Activated B cell treated with CpG ODN at 0.5 μM for 24 hours (primary cell): ENCODE results near the gene C5. TPM values are rescaled to one million over a fixed set of nuclear protein-coding genes. Genes with fewer than 3 reads are reported as not detected.

ENCODE experiments used
- ATAC-seq: fragments of 200-7000 bp; cut with Tn5 transposase; one replicate; pipeline ENCODE4 v1.10.0; 2021; ENCODE audit warnings: low read depth, mild to moderate bottlenecking, moderate library complexity
- CTCF ChIA-PET: fragments of 350-600 bp; sonication (Branson Sonifier 250); formaldehyde crosslinking; loops from one replicate; lab custom pipeline; 2021; ENCODE audit warnings: antibody characterized with exemption; lab: Charles Lee
- POLR2A ChIA-PET: fragments of 350-600 bp; sonication (Branson Sonifier 250); formaldehyde crosslinking; loops from one replicate; lab custom pipeline; 2021; ENCODE audit warnings: antibody characterized with exemption; lab: Charles Lee
- DNase-seq: peaks from one replicate; pipeline ENCODE4 v3.0.0; 2022
- H3K27ac Mint-ChIP-seq: one replicate; pipeline ENCODE4 v1.8.0; 2020; ENCODE audit warnings: mixed read lengths
- H3K27me3 Mint-ChIP-seq: one replicate; pipeline ENCODE4 v1.8.0; 2021; ENCODE audit warnings: mixed read lengths
- H3K36me3 Mint-ChIP-seq: one replicate; pipeline ENCODE4 v1.8.0; 2021; ENCODE audit warnings: low read depth, mixed read lengths
- H3K4me1 Mint-ChIP-seq: one replicate; pipeline ENCODE4 v1.8.0; 2021; ENCODE audit warnings: mixed read lengths
- H3K4me3 Mint-ChIP-seq: one replicate; pipeline ENCODE4 v1.8.0; 2020; ENCODE audit warnings: mild to moderate bottlenecking, mixed read lengths
- H3K9me3 Mint-ChIP-seq: one replicate; pipeline ENCODE4 v1.8.0; 2020; ENCODE audit warnings: mixed read lengths
- CTCF ChIP-seq: fragments of 200-600 bp; IDR thresholded peaks from one replicate; pipeline ENCODE4 v1.8.0; 2022; ENCODE audit warnings: antibody characterized with exemption, mild to moderate bottlenecking
- intact Hi-C: fragments of 100-400 bp; cut with micrococcal nuclease; formaldehyde crosslinking; loops from one replicate; pipeline ENCODE4 v1.15.1; 2024
- total RNA-seq: library from RNA; stranded (reverse); gene quantifications from 2 replicates; pipeline ENCODE4 v1.2.3, GENCODE V29; 2022

Gene C5
- total RNA-seq, 1 donor from 2014 or later = 3.5 TPM

DNA sequence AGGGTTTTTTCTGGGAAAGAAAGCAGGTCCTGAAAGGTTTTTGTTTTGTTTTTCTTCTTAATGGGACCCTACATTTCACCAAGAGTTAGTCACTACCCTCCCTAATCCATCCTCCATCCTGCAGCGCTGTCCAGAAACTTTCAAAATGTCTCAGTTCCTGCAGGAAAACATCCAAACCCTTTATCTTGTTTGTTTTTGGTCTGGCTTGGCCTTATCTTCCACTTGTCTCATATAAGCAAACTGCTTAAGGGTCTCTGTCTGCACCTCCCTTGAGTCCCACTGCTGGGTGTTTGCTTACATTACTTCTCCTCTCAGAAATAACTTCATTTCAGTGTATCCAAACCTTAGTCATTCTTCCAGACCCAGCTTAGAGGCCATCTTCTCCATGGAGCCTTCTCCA, 112.5 kb downstream of the C5 start:
- no peak for TF ChIP-seq CTCF
- H3K27me3 Mint-ChIP-seq = no peaks in the 10 kb centered on the region
- ChIA-PET CTCF (interaction anchor here (0.9 to 2.6 kb wide), 7 partner anchors 11 to 182 kb away, joined by 3 to 26 read pairs (median 4); partner anchors contain the start of gene TRAF1), POLR2A (interaction anchor here (2.0 to 5.7 kb wide), 3 partner anchors 14 to 69 kb away, joined by 19 to 120 read pairs (median 19); partner anchors contain the start of gene TRAF1)
- H3K4me1 Mint-ChIP-seq = peaks cover 49% of the 10 kb centered on the region
- no peak overlapping the region for H3K27ac Mint-ChIP-seq
- ATAC-seq = no peak
- no peak for DNase-seq
- H3K4me3 Mint-ChIP-seq = no peak overlapping the region
- intact Hi-C loops = no loop called here
- no peaks in the 10 kb centered on the region for H3K36me3 Mint-ChIP-seq
- H3K9me3 Mint-ChIP-seq = no peaks in the 10 kb centered on the region

DNA sequence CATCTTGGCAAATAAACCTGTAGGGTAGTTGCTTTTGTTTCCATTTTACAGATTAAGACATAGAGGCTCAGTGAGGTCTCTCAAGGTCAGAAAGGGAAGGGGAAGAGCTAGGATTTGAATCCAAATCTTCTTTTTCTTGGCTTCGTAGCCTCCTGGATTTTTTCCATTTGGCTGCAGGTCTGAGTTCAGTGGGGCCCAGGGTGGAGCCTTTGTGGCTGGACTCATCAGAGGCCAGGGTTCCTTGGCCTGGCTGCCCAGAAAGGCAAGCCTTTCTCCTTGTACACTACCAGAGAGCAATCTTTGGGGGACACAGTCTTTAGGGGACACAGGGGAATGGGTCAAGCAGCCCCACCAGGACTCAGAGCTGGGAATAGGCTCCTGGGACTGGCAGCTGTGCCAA, 112.9 kb downstream of the C5 start:
- intact Hi-C loops = no loop called here
- H3K9me3 Mint-ChIP-seq = no peaks in the 10 kb centered on the region
- H3K27ac Mint-ChIP-seq = peak overlapping the region; percentile 41
- no peaks in the 10 kb centered on the region for H3K36me3 Mint-ChIP-seq
- TF ChIP-seq CTCF = no peak
- no peak overlapping the region for H3K4me3 Mint-ChIP-seq
- DNase-seq (no peak), ATAC-seq (no peak)
- H3K27me3 Mint-ChIP-seq = no peaks in the 10 kb centered on the region
- H3K4me1 Mint-ChIP-seq = peaks cover 54% of the 10 kb centered on the region
- ChIA-PET POLR2A (interaction anchor here (0.6 to 5.7 kb wide), 7 partner anchors 14 to 144 kb away, joined by 3 to 120 read pairs (median 9); partner anchors contain the start of genes FBXW2 and TRAF1), CTCF (interaction anchor here (0.7 to 2.6 kb wide), 13 partner anchors 11 to 182 kb away, joined by 3 to 26 read pairs (median 4); partner anchors contain the start of gene TRAF1)

DNA sequence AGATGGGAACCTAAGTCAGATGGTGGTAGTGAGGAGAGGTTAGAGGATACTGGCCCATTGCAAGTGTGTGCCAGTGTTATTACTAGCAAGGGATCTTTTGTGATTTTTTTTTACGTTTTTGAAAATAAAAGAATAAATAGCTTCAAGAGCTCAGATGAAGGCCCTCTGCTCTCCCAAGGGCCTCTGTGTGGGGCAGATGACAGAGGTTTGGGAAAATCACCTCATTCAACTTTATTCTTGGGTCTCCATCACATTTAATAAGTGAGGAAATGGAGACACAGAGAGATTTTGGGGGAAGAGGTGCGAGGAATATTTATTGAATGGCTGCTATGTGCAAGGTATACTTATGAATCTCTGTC, 113.3 kb downstream of the C5 start:
- ChIA-PET CTCF (interaction anchor here (0.5 to 2.6 kb wide), 14 partner anchors 10 to 181 kb away, joined by 3 to 26 read pairs (median 4); partner anchors contain the start of gene TRAF1), POLR2A (interaction anchor here (0.6 to 5.7 kb wide), 11 partner anchors 8 to 143 kb away, joined by 3 to 120 read pairs (median 6); partner anchors contain the start of genes FBXW2, PHF19 and TRAF1)
- Mint-ChIP-seq H3K4me3 (peak overlapping the region; percentile 71), H3K27ac (peak overlapping the region; percentile 82), H3K4me1 (peaks cover 58% of the 10 kb centered on the region), H3K27me3 (no peaks in the 10 kb centered on the region), H3K36me3 (no peaks in the 10 kb centered on the region), H3K9me3 (no peaks in the 10 kb centered on the region)
- no peak for TF ChIP-seq CTCF
- ATAC-seq (no peak), DNase-seq (no peak)
- intact Hi-C loops = loop anchor here (1.0 kb wide), 10 partner anchors 8 to 317 kb away; partner anchors contain the start of genes FBXW2 and TRAF1

DNA sequence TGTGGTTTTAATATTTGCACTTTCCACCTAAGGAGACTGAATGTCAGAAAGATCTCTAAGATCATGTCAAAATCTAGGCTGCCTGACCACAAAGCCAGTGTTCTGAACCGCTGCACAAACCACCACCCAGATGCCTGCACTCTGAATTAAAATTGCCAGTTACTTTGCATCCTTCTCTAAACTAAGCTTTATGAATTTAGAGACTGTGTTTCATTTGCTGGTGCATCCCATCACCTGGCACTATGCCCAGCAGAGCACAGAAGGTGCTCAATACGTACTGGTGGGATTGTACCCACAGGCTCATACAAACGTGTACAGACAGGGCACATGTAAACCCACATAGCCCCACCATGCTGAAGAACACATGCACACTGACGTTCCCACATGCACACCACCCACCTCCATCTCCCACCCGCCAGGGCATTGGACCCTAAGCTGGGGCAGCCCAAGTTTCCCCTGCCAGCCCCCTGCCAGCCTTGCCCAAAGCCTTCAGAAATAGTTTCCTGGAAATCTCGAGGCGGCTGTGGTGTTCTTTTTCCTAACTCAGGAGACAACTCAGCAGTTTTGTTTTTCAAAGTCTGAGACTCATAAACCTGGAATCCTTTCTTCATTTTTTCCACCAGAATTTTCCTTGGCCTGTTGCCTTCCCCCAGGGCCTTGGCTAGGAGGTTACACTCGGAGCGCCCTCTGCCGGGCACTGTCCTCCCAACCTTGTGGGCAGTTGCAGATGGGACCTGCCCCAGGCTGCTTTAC, 113.9 kb downstream of the C5 start:
- TF ChIP-seq CTCF = peak; percentile 52
- H3K36me3 Mint-ChIP-seq = no peaks in the 10 kb centered on the region
- H3K27me3 Mint-ChIP-seq = no peaks in the 10 kb centered on the region
- H3K4me1 Mint-ChIP-seq = peaks cover 63% of the 10 kb centered on the region
- ATAC-seq (peak; percentile 37), DNase-seq (peak; percentile 72)
- peak overlapping the region; percentile 71 for H3K4me3 Mint-ChIP-seq
- intact Hi-C loops = loop anchor here (1.0 kb wide), 10 partner anchors 8 to 317 kb away; partner anchors contain the start of genes FBXW2 and TRAF1
- CTCF ChIA-PET = interaction anchor here (0.5 to 2.6 kb wide), 20 partner anchors 10 to 316 kb away, joined by 3 to 26 read pairs (median 4); partner anchors contain the start of genes FBXW2 and TRAF1
- POLR2A ChIA-PET = interaction anchor here (0.6 to 5.7 kb wide), 17 partner anchors 8 to 143 kb away, joined by 3 to 120 read pairs (median 5); partner anchors contain the start of genes FBXW2, PHF19, PSMD5 and TRAF1
- H3K27ac Mint-ChIP-seq = peak overlapping the region; percentile 82
- no peaks in the 10 kb centered on the region for H3K9me3 Mint-ChIP-seq
